ENCODE measurements around the gene TMEM221.

TMEM221 gene

GRCh38 chr19:17418710-17419109, 29.8 kb downstream of the TMEM221 start:
- peak overlapping the region; percentile 89 for H3K4me3 Mint-ChIP-seq
- no peak for TF ChIP-seq CTCF (IDR thresholded peaks at IDR 0.05)
- H3K27me3 Mint-ChIP-seq (ENCODE audit: low read depth, poor library complexity): peaks cover 4% of the 10 kb centered on the region
- H3K36me3 Mint-ChIP-seq (ENCODE audit: low read depth): peaks cover 18% of the 10 kb centered on the region
- no peaks in the 10 kb centered on the region for H3K9me3 Mint-ChIP-seq
- peaks cover 68% of the 10 kb centered on the region for H3K4me1 Mint-ChIP-seq
- H3K27ac Mint-ChIP-seq: peak overlapping the region; percentile 99
- DNase-seq: no peak

- no peak for TF ChIP-seq CTCF (IDR thresholded peaks at IDR 0.05)
- Mint-ChIP-seq H3K36me3 (ENCODE audit: low read depth) (peaks cover 14% of the 10 kb centered on the region), H3K4me3 (peak overlapping the region; percentile 53), H3K27ac (peak overlapping the region; percentile 97), H3K27me3 (ENCODE audit: low read depth, poor library complexity) (peaks cover 7% of the 10 kb centered on the region), H3K9me3 (no peaks in the 10 kb centered on the region), H3K4me1 (peaks cover 80% of the 10 kb centered on the region)
- no peak for DNase-seq
Observed at GRCh38 chr19:17415121-17415520, 33.3 kb downstream of the TMEM221 start.

GRCh38 chr19:17414097-17414496, 34.4 kb downstream of the TMEM221 start:
- Mint-ChIP-seq H3K27me3 (ENCODE audit: low read depth, poor library complexity) (peaks cover 3% of the 10 kb centered on the region), H3K4me3 (peak overlapping the region; percentile 42), H3K4me1 (peaks cover 74% of the 10 kb centered on the region), H3K36me3 (ENCODE audit: low read depth) (peaks cover 14% of the 10 kb centered on the region), H3K27ac (peak overlapping the region; percentile 97), H3K9me3 (no peaks in the 10 kb centered on the region)
- TF ChIP-seq CTCF (IDR thresholded peaks at IDR 0.05): no peak
- DNase-seq: no peak

GRCh38 chr19:17411801-17412200, 36.7 kb downstream of the TMEM221 start:
- peaks cover 10% of the 10 kb centered on the region for H3K36me3 Mint-ChIP-seq (ENCODE audit: low read depth)
- H3K27ac Mint-ChIP-seq: peak overlapping the region; percentile 99
- H3K4me3 Mint-ChIP-seq: peak overlapping the region; percentile 40
- peaks cover 65% of the 10 kb centered on the region for H3K4me1 Mint-ChIP-seq
- no peak for TF ChIP-seq CTCF (IDR thresholded peaks at IDR 0.05)
- H3K9me3 Mint-ChIP-seq: no peaks in the 10 kb centered on the region
- DNase-seq: no peak
- peaks cover 3% of the 10 kb centered on the region for H3K27me3 Mint-ChIP-seq (ENCODE audit: low read depth, poor library complexity)

- Mint-ChIP-seq H3K36me3 (ENCODE audit: low read depth) (peaks cover 5% of the 10 kb centered on the region), H3K9me3 (no peaks in the 10 kb centered on the region), H3K4me3 (no peak overlapping the region), H3K27me3 (ENCODE audit: low read depth, poor library complexity) (peaks cover 3% of the 10 kb centered on the region), H3K27ac (no peak overlapping the region), H3K4me1 (peaks cover 69% of the 10 kb centered on the region)
- no peak for DNase-seq
- no peak for TF ChIP-seq CTCF (IDR thresholded peaks at IDR 0.05)
Observed at GRCh38 chr19:17409990-17410389, 38.5 kb downstream of the TMEM221 start.

GRCh38 chr19:17406887-17407196, 41.6 kb downstream of the TMEM221 start:
- H3K4me1 Mint-ChIP-seq: peaks cover 59% of the 10 kb centered on the region
- no peaks in the 10 kb centered on the region for H3K9me3 Mint-ChIP-seq
- peaks cover 10% of the 10 kb centered on the region for H3K36me3 Mint-ChIP-seq (ENCODE audit: low read depth)
- peak overlapping the region; percentile 89 for H3K4me3 Mint-ChIP-seq
- TF ChIP-seq CTCF (IDR thresholded peaks at IDR 0.05): no peak
- no peak for DNase-seq
- H3K27me3 Mint-ChIP-seq (ENCODE audit: low read depth, poor library complexity): peaks cover 3% of the 10 kb centered on the region
- H3K27ac Mint-ChIP-seq: peak overlapping the region; percentile 97

Data from nephron progenitor cell (in vitro differentiated cells).